ENCODE data around the gene TMEM61.

DNA sequence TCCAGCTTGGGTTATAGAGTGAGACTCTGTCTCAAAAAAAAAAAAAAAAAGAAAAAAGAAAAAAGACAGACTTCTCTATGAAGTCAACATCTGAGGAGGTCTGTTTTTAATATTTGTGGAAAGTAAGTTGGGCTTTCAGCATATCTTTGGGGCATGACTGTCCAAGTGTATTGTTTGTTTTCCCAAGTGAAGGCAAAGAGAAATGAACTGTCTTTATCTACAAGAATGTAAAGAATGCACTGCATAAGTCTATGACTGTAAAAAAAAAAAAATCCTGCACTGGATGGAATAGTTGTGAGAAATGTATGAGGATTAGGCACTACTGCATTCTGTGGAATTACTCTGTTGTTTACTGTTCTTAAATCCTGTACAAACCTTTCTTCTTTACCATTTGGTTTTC, 45.6 kb upstream of the TMEM61 start:
- TF ChIP-seq CTCF (conservative IDR thresholded peaks at IDR 0.05 in 1 of 2, IDR thresholded peaks at IDR 0.05 in 1 of 2; ENCODE audit: low read depth in 1 of 2, low read length in 2 of 2) (no peak), EZH2 (IDR thresholded peaks at IDR 0.05; ENCODE audit: low read length, missing control alignments) (no peak)
